Mucosa of stomach (tissue), 1 donor: ENCODE results near the gene ESPN.

Experiments
- H3K27me3 ChIP-seq: one replicate; pipeline ENCODE4 v1.7.0; 2013; ENCODE audit warnings: mild to moderate bottlenecking, low read length; ENCODE audit not compliant: control insufficient read depth, insufficient read depth
- H3K36me3 ChIP-seq: one replicate; pipeline ENCODE4 v1.7.0; 2013; ENCODE audit warnings: low read length; ENCODE audit not compliant: control insufficient read depth, insufficient read depth
- H3K4me1 ChIP-seq: one replicate; pipeline ENCODE4 v1.7.0; 2013; ENCODE audit warnings: mild to moderate bottlenecking, low read length; ENCODE audit not compliant: control insufficient read depth, insufficient read depth
- H3K4me3 ChIP-seq: one replicate; pipeline ENCODE4 v1.7.0; 2013; ENCODE audit warnings: low read length
- H3K9ac ChIP-seq: one replicate; pipeline ENCODE4 v1.7.0; 2013; ENCODE audit warnings: mild to moderate bottlenecking, low read length, moderate library complexity
- H3K9me3 ChIP-seq: one replicate; pipeline ENCODE4 v1.7.0; 2013; ENCODE audit warnings: mild to moderate bottlenecking, low read length, moderate library complexity; ENCODE audit not compliant: control insufficient read depth
- donor health status: Pancreatic carcinoma.

Gene ESPN, protein sequence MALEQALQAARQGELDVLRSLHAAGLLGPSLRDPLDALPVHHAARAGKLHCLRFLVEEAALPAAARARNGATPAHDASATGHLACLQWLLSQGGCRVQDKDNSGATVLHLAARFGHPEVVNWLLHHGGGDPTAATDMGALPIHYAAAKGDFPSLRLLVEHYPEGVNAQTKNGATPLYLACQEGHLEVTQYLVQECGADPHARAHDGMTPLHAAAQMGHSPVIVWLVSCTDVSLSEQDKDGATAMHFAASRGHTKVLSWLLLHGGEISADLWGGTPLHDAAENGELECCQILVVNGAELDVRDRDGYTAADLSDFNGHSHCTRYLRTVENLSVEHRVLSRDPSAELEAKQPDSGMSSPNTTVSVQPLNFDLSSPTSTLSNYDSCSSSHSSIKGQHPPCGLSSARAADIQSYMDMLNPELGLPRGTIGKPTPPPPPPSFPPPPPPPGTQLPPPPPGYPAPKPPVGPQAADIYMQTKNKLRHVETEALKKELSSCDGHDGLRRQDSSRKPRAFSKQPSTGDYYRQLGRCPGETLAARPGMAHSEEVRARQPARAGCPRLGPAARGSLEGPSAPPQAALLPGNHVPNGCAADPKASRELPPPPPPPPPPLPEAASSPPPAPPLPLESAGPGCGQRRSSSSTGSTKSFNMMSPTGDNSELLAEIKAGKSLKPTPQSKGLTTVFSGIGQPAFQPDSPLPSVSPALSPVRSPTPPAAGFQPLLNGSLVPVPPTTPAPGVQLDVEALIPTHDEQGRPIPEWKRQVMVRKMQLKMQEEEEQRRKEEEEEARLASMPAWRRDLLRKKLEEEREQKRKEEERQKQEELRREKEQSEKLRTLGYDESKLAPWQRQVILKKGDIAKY

DNA sequence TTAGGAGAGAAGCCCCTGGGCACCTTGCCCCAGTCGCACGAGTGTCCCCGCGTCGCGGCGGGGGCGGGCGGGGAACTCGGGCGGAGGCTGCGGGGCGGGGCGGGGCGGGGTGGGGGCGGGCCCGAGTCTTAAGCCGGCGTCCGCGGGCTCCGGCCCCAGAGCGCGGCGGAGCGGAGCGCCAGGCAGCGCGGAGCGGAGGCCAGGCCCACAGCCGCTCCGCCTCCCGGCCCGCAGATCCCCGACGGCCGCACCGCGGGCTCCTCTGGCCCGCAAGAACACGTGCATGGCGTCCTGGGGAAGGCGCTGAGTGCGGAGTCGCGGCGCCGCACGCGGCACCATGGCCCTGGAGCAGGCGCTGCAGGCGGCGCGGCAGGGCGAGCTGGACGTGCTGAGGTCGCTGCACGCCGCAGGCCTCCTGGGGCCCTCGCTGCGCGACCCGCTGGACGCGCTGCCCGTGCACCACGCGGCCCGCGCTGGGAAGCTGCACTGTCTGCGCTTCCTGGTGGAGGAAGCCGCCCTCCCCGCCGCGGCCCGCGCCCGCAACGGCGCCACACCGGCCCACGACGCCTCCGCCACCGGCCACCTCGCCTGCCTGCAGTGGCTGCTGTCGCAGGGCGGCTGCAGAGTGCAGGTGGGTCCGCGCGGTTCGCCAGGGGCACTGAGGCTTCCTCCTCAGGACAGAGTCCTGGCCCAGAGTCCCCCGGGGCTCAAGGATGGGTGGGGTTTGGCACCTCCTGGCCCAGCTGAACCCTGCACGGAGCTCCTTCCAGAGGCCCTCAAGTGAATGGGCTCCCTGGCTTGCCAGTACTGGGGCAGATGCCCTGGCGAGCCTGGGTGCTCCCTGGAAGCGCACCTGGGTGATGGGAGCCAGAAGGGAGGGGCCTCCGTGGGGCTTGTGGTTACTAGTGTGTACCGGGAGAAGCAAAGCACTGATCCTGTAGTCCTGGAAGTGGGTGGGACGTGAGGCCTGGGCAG is at the start of gene ESPN:
ESPN (plus strand) TSS at position 158 of the 975 bp plus-strand sequence; CDS start at position 338, 180 bp downstream.
- H3K9ac ChIP-seq, result no peak within 1 kb of the TSS
- peaks cover 80% of the 10 kb centered on the region for H3K27me3 ChIP-seq
- no peaks in the 10 kb centered on the region for H3K9me3 ChIP-seq
- H3K36me3 ChIP-seq, result no peaks in the 10 kb centered on the region
- no peak within 1 kb of the TSS for H3K4me3 ChIP-seq
- peaks cover 54% of the 10 kb centered on the region for H3K4me1 ChIP-seq

- Histone ChIP-seq H3K27me3 (no peaks in the 10 kb centered on the region), H3K36me3 (no peaks in the 10 kb centered on the region), H3K4me1 (peaks cover 8% of the 10 kb centered on the region), H3K9ac (no peak overlapping the region), H3K4me3 (no peak overlapping the region), H3K9me3 (no peaks in the 10 kb centered on the region)
Measured at GRCh38 chr1:6378096-6378746, 46.4 kb upstream of the ESPN start.

DNA sequence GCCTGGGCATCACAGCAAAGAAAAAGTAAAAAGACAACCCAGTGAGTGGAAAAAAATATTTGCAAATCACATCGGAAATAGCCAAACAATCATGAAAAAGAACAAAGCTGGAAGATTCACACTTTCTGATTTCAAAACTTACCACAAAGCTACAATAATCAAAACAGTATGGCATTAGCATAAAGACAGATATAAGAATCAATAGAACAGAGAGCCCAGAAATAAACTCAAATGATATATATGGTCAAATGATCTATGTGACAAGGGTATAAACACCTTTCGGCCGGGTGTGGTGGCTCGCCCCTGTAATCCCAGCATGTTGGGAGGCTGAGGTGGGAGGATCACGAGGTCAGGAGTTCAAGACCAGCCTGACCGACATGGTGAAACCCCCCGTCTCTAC is 44.5 kb upstream of the ESPN start:
- H3K27me3 ChIP-seq, result no peaks in the 10 kb centered on the region

GRCh38 chr1:6384135-6384534 is 40.4 kb upstream of the ESPN start:
- H3K4me3 ChIP-seq, result no peak overlapping the region
- H3K4me1 ChIP-seq, result peaks cover 11% of the 10 kb centered on the region
- H3K9me3 ChIP-seq, result no peaks in the 10 kb centered on the region
- no peak overlapping the region for H3K9ac ChIP-seq
- no peaks in the 10 kb centered on the region for H3K27me3 ChIP-seq
- H3K36me3 ChIP-seq, result no peaks in the 10 kb centered on the region

More for the DNA sequence above, 44.5 kb upstream of the ESPN start:
- Histone ChIP-seq H3K9ac (no peak overlapping the region), H3K4me1 (no peaks in the 10 kb centered on the region), H3K9me3 (no peaks in the 10 kb centered on the region), H3K36me3 (no peaks in the 10 kb centered on the region), H3K4me3 (no peak overlapping the region)

DNA sequence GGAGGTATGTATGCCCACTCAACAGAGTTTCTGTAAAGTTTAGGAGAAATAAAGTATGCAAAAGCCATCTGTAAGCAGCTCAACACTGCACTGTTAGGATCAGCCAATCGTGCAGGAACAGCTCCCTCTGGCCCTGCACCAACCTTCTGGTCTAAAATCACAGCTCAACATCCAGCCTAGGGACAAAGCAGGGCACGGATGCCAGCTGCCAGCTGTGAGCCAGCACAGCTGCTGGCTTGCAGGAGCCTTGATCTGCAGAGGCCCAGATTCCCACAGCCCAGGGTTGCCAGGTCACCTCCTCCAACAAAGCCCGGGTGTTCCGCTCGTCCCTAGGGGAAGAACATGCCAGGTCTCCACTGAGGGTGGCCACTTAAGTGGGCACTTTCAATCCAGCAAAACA is 39.6 kb upstream of the ESPN start:
- Histone ChIP-seq H3K9me3 (no peaks in the 10 kb centered on the region), H3K9ac (no peak overlapping the region), H3K36me3 (no peaks in the 10 kb centered on the region), H3K27me3 (no peaks in the 10 kb centered on the region), H3K4me3 (no peak overlapping the region), H3K4me1 (peaks cover 11% of the 10 kb centered on the region)

DNA sequence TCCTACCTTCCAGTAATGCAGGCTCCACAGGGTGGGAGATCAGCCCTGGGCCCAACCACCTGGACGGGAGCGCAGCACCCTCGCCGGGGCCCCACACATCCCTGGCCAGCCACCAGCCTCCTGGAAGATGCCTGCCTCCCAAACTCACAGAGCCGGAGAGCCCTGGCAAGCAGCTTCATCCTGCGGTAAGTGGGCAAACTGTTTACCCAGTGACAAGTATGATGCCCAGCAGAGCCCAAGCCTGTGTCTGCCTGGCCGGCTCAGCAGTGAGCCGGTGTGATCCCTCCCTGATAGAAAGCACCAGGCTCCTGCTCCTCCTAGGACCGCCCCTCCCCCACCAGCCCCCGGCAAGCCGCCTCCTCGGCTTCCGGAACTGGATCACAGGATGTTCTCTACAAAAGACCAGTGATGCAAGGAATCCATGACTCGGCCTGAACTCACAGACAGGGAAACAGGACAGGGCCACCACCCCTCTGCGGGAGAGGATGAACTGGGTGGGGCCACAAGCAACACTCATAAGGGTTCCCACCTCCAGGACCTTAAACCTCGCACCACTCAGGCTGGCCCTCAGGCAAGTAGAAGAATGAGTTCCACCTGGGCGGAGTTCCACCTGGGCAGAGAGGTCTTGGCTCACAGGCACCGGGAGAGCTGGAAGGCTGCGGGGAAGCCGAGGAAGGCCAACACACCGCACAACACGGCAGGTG is 38.9 kb upstream of the ESPN start:
- no peak overlapping the region for H3K9ac ChIP-seq
- H3K36me3 ChIP-seq, result no peaks in the 10 kb centered on the region
- no peak overlapping the region for H3K4me3 ChIP-seq
- H3K4me1 ChIP-seq, result peaks cover 11% of the 10 kb centered on the region
- no peaks in the 10 kb centered on the region for H3K9me3 ChIP-seq
- H3K27me3 ChIP-seq, result no peaks in the 10 kb centered on the region

GRCh38 chr1:6386371-6386949 is 38.1 kb upstream of the ESPN start:
- H3K9ac ChIP-seq, result no peak overlapping the region
- no peaks in the 10 kb centered on the region for H3K27me3 ChIP-seq
- no peak overlapping the region for H3K4me3 ChIP-seq
- H3K36me3 ChIP-seq, result no peaks in the 10 kb centered on the region
- no peaks in the 10 kb centered on the region for H3K9me3 ChIP-seq
- H3K4me1 ChIP-seq, result peaks cover 11% of the 10 kb centered on the region

GRCh38 chr1:6389971-6390370 is 34.6 kb upstream of the ESPN start:
- H3K4me3 ChIP-seq, result no peak overlapping the region
- H3K4me1 ChIP-seq, result peaks cover 30% of the 10 kb centered on the region
- no peaks in the 10 kb centered on the region for H3K9me3 ChIP-seq
- H3K9ac ChIP-seq, result no peak overlapping the region
- no peaks in the 10 kb centered on the region for H3K36me3 ChIP-seq
- no peaks in the 10 kb centered on the region for H3K27me3 ChIP-seq

- Histone ChIP-seq H3K9ac (peak overlapping the region; percentile 24), H3K36me3 (no peaks in the 10 kb centered on the region), H3K9me3 (no peaks in the 10 kb centered on the region), H3K27me3 (no peaks in the 10 kb centered on the region), H3K4me3 (peak overlapping the region; percentile 28), H3K4me1 (peaks cover 19% of the 10 kb centered on the region)
Measured at GRCh38 chr1:6391951-6392808, 32.4 kb upstream of the ESPN start.

DNA sequence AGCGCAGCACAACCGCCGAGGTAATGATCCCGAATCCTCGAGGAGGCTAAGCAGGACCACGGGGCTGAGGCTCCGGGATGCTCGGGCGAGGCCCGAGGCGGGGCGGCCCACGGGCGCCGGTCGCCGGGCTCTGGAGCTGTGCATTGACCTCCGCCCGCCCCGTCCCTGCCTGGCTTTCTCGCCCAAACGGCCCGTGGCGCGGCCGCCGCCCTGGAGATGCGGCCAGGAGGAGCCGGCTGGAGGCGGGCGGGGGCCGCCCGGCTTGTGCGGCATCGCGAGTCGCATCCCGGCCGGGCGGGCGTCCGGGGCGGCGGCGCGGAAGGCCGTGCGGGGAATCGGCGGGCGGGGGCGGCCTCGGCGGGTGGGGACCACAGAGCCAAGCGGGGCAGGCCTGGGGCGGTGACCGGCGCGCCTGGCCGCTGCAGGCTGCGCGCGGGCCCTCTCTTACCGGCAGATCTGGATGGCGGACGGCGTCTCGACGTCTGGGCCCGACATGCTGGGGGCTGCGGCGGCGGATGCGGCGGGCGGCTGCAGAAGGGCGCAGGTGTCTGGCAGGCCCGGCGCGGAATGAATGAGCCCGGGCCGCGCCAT is 31.7 kb upstream of the ESPN start:
- H3K27me3 ChIP-seq, result no peaks in the 10 kb centered on the region
- peak overlapping the region; percentile 24 for H3K9ac ChIP-seq
- H3K4me1 ChIP-seq, result peaks cover 19% of the 10 kb centered on the region
- no peaks in the 10 kb centered on the region for H3K9me3 ChIP-seq
- H3K36me3 ChIP-seq, result no peaks in the 10 kb centered on the region
- H3K4me3 ChIP-seq, result peak overlapping the region; percentile 28
